GM12874 (cell line): ENCODE data around the gene SLC49A4.

Experiments used
- TF ChIP-seq, protein P1 (sequence below): IDR thresholded peaks from 2 replicates; pipeline ENCODE4 v1.5.1; 2011; ENCODE audit warnings: low read depth, mild to moderate bottlenecking, control low read depth, low read length, moderate library complexity; ENCODE audit not compliant: insufficient read depth

SLC49A4 gene

DNA sequence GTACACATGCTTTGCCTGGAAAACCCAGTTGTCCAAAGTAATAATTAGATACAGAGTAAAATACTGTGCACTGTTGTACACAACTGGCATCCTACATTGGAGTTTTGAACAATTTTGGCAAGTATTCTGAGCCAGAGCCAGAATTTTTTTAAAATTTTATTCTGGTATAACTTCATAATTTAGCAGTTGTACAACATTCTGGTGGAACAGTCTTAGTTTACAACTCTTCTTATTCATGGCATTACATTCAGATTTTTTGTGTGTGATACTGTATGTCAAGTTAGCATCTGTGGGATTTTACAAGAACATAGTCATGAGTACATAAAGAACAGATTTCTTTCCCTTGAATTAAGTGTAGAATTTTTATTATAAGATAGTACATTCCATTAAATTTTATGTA is 67.5 kb downstream of the SLC49A4 start:
- TF ChIP-seq, protein P1, sequence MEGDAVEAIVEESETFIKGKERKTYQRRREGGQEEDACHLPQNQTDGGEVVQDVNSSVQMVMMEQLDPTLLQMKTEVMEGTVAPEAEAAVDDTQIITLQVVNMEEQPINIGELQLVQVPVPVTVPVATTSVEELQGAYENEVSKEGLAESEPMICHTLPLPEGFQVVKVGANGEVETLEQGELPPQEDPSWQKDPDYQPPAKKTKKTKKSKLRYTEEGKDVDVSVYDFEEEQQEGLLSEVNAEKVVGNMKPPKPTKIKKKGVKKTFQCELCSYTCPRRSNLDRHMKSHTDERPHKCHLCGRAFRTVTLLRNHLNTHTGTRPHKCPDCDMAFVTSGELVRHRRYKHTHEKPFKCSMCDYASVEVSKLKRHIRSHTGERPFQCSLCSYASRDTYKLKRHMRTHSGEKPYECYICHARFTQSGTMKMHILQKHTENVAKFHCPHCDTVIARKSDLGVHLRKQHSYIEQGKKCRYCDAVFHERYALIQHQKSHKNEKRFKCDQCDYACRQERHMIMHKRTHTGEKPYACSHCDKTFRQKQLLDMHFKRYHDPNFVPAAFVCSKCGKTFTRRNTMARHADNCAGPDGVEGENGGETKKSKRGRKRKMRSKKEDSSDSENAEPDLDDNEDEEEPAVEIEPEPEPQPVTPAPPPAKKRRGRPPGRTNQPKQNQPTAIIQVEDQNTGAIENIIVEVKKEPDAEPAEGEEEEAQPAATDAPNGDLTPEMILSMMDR, result no peak

DNA sequence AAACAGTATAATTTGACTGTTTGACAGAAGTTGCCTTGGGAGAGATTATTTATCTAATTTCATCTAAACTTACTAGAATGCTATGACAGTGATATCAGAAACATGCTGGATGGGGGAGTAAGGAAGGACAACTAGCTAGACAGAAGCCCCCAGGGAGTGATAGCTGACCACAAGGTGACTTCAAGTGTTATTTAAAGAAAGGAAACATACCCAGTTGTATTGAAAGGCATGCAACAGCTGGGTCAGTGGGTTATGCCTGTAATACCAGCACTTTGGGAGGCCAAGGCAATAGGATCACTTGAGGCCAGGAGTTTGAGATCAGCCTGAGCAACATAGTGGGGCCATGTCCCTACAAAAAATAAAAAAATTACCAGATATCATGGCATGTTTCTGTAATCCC is 69.6 kb downstream of the SLC49A4 start:
- TF ChIP-seq, protein P1, result no peak

DNA sequence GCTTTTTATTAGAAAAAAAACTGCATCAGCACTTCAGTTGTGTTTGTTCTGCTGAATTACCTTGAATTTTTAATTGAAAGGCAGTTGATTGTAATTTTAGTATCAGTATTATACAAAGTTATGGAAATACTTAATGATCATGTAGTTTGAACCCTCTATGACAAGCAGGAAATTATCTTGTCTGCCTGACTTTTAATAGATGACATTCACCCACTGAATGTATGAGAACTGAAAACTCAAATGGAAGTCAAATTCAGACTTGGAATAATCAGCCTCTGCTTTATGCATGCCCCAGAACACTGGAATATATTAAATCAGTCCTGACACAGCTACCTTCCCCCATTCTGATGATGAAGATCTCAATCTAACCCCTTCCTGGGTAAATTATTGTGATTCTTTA is 73.5 kb downstream of the SLC49A4 start:
- TF ChIP-seq, protein P1, result no peak

DNA sequence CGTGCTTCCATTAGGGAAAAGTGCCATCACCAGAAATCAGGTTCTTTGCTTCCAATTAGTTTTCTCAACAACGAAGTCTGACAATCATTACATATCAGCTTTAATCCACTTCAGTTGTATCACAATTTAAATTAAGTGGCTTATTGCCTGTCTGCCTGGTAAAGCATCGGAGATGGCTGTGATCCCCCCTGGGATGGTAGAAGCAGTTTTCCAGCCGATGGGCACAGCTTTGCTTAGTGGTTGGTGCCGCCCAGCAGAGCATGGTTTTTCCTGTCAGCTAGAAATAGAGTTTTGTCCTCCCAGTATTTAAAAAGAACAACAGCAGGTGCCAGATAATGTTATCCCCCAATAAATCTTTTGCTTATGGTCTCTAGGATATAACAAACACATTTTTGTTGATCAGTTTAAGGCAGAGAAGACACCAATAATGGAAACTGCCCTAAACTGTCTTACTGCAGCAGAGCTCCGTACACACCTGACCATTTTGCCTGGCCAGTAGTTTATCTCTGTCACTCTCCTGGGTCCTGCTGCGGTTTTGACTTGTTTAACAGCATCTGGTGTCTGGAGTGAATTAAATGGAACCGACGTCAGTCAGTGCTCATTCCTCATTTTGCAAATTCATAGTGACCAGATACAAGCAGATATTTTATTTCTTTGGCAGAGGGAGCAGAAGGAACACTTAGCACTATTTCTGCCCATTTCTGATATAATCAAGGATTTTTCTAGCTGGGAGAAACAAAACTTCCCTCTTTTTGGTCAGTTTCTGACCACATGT is 79.1 kb downstream of the SLC49A4 start:
- TF ChIP-seq, protein P1, result no peak

DNA sequence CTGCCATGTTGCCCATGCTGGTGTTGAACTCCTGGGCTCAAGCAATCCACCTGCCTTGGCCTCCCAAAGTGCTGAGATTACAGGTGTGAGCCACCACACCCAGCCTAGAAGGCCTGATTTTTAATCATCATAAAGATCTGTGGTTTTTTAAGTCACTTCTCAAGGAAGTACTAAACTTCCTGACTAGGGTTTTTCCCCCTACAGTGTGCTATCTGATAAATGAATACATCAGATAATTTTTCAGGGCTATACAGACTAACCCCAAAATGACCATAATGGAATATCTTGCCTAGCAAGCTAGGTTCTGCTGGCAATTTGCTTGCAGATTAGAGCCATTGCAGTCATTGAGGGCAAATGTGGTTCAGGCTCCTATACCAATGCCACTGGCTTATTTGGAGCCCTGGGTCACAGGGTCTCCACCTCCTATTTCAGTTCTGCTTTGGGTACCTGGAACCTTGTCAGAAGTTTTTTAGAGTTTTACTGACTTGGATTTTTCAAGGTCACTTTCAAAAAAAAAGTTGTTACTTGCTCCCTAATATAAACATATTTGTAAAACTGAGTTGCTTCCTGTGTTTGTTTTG is 80.8 kb downstream of the SLC49A4 start:
- TF ChIP-seq, protein P1, result no peak

DNA sequence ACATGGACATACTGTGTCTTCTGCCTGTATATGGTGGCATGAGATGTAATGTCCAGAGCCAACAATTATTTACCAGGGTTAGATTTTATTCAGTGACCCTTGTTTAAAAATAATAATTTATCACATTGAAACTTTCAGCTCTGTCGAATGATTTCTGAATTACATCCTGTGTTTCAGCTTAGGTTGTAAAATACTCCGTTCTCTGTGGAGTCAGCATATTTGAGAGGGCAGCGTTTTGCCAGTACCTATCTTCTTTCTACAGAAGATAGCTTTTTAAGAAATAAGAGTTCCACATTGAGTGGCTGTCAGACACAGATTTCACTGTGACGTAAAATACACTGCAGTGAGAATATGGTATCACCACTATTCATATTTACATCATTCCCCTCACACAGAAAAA is 85.3 kb downstream of the SLC49A4 start:
- TF ChIP-seq, protein P1, result no peak

DNA sequence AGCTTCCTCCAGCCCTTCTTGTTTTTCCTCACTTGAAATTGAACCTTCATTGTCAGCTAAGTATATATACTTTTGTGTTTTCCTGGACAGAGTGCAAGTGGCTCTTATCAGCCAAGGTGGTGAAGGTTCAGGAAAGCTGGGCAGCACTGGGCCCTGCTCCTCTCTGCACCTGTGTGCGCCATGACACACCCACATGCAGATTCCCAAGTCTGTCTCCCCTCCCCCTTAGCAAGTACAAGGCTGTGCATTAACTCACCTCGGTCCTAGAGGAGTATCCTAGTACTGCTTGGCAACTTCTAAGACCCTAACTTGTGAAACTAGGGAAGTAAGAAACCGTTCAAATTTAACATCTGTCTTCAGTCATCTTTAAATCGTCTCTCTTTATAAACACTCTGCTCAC is 85.8 kb downstream of the SLC49A4 start:
- TF ChIP-seq, protein P1, result no peak
